Measurements from ENCODE around the gene CYB5R3.

Gene CYB5R3

GRCh38 chr22:42644422-42645340 lies 4.5 kb downstream of the CYB5R3 start:
- DNase-seq = no peak

- DNase-seq = no peak
Measured at GRCh38 chr22:42643634-42644421, 5.4 kb downstream of the CYB5R3 start.

- no peak for DNase-seq
Measured at GRCh38 chr22:42642806-42643633, 6.2 kb downstream of the CYB5R3 start.

- DNase-seq = no peak
Measured at GRCh38 chr22:42641801-42642413, 7.3 kb downstream of the CYB5R3 start.

GRCh38 chr22:42639541-42640241 lies 9.5 kb downstream of the CYB5R3 start:
- no peak for DNase-seq

- DNase-seq = no peak
Measured at GRCh38 chr22:42637555-42637954, 11.6 kb downstream of the CYB5R3 start.

- no peak for DNase-seq
Measured at GRCh38 chr22:42636506-42636905, 12.7 kb downstream of the CYB5R3 start.

- DNase-seq = no peak
Measured at GRCh38 chr22:42635531-42635930, 13.7 kb downstream of the CYB5R3 start.

- no peak for DNase-seq
Measured at GRCh38 chr22:42633013-42633412, 16.2 kb downstream of the CYB5R3 start.

GRCh38 chr22:42632096-42632495 lies 17.1 kb downstream of the CYB5R3 start:
- DNase-seq = no peak

- no peak for DNase-seq
Measured at GRCh38 chr22:42630901-42631602, 18.1 kb downstream of the CYB5R3 start.

GRCh38 chr22:42630211-42630610 lies 19.0 kb downstream of the CYB5R3 start:
- no peak for DNase-seq

GRCh38 chr22:42627981-42628380 lies 21.2 kb downstream of the CYB5R3 start:
- DNase-seq = no peak

GRCh38 chr22:42626951-42627625 lies 22.1 kb downstream of the CYB5R3 start:
- DNase-seq = no peak

GRCh38 chr22:42626431-42626830 lies 22.8 kb downstream of the CYB5R3 start:
- DNase-seq = no peak

GRCh38 chr22:42625416-42625815 lies 23.8 kb downstream of the CYB5R3 start:
- DNase-seq = no peak

GRCh38 chr22:42624551-42625106 lies 24.6 kb downstream of the CYB5R3 start:
- DNase-seq = no peak

GRCh38 chr22:42623756-42624441 lies 25.3 kb downstream of the CYB5R3 start:
- no peak for DNase-seq

- no peak for DNase-seq
Measured at GRCh38 chr22:42623301-42623751, 25.9 kb downstream of the CYB5R3 start.
